Stimulated activated CD8-positive, alpha-beta memory T cell treated with anti-CD3 and anti-CD28 coated beads, Interleukin-7, amount 100 ng/mL, for 24 hours (primary cell): ENCODE measurements around the gene RTKN2.

Source experiments
- DNase-seq: peaks from one replicate; pipeline ENCODE4 v3.0.0-alpha.2; 2020; ENCODE audit warnings: low read depth

RTKN2 gene

GRCh38 chr10:62224606-62225005, 44.0 kb downstream of the RTKN2 start:
- DNase-seq = no peak

- DNase-seq = no peak
These were observed 51.0 kb downstream of the RTKN2 start for GRCh38 chr10:62217683-62218082.

DNA sequence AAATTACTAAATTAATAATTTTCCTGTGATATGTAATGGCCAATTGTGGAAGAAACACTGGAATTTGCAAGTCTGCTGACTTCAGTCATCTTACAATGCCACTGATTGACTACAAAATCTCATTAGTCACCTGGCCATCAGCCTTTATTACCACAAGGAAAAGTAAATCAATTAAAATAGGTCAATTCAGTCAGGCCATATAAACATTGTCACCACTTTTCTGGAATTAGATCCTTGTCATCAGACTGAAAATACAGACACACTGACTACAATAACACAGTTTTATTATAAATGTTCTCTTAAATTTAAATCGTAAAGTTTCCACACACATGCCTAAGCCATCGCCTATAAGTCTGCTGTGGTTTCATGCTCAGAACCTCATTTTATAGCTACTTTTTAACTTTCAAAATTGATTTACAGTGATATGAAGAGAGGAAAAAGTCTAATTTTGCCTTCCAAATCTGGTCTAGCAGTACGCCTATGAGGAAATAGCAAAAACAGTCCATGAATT, 54.2 kb downstream of the RTKN2 start:
- DNase-seq = no peak

GRCh38 chr10:62205750-62206399, 62.8 kb downstream of the RTKN2 start:
- no peak for DNase-seq

- DNase-seq = no peak
These were observed 69.1 kb downstream of the RTKN2 start for GRCh38 chr10:62199584-62199983.

DNA sequence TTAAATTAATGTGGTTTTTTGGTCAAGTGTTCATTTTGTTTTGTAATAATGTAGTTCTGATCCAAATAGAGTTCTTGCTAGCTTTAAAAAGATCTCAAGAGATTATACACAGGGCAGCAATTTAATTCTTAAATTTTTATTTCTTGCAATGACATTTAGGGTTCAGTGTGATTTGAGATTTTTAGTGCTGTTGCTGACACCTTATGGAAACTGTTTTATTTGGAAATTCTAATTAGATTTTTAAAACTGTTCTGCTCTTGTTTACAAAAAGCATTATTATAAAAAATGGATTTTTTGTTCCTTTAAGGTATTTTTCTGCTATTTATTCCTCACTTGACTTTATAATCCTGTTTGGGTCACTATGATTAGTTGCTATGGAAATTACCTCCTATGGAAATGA, 72.1 kb downstream of the RTKN2 start:
- no peak for DNase-seq

DNA sequence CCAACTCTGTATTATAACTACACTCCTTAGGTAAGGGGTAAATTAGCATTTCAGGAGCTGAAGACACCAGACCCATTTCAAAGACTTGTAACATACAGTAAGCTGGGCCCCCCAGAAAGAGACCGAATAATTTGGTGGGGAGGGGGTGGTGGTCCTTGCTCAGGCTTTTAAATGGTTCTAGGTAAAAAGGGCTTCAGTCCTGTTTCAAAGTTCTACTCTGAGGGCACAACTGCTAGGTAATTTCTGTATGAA, 73.0 kb downstream of the RTKN2 start:
- no peak for DNase-seq

GRCh38 chr10:62194924-62195674, 73.5 kb downstream of the RTKN2 start:
- DNase-seq = no peak

GRCh38 chr10:62193479-62193878, 75.2 kb downstream of the RTKN2 start:
- DNase-seq = no peak

DNA sequence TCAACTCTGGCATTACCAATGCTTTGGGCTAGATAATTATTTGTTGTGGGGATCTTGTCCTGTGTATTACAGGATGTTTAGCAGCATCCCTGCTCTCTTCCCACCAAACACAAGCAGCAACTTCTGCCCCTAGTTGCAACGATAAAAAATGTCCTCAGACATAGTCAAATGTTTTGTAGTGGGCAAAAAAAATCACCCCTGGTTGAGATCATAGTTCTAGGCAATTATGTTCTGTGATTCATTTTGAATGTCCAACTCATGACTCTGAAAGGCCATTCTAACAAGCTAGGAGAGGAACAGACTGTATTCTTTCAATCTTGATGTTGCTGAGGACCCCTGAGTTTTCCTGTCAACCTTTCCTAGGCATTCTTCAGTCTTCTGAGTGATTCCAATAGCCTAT, 79.5 kb downstream of the RTKN2 start:
- no peak for DNase-seq

GRCh38 chr10:62188021-62188616, 80.5 kb downstream of the RTKN2 start:
- DNase-seq = no peak

GRCh38 chr10:62186999-62187675, 81.5 kb downstream of the RTKN2 start:
- no peak for DNase-seq

DNA sequence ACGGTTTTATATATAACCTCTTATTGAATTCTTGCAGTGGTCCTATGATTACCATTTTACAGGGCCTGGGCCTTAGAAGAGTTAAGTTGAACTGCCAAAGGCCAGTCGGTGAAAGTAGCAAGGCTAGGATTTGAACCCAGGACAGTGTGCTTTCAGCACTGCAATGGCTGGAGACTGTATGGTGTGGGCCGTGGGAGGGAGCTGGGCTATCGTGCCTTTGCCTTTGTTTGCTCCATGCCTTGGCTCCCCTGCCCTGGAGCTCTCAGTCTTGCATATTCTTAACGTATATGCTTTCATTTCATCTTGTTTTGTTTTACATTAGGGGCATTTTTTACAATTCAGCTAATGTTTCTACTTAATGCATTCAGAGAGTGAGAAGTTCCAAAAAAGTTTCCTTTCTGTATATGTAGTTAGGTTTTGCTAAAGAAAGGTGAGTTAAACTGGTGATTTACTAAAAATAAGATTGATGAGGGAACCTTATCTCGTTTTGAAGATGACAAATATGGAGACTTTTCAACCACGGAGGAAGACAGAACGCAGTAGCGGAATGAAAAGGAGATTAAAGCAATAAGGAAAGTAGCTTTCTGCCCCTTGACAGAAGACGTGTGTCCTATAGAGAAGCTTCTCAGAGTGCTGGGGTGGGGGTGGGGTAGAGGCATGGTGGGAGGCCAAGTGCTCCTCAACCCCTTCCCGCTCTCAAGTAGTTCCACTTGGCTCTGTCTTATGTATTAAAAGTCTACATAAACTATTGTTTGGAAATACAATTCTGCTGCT, 82.5 kb downstream of the RTKN2 start:
- no peak for DNase-seq

DNA sequence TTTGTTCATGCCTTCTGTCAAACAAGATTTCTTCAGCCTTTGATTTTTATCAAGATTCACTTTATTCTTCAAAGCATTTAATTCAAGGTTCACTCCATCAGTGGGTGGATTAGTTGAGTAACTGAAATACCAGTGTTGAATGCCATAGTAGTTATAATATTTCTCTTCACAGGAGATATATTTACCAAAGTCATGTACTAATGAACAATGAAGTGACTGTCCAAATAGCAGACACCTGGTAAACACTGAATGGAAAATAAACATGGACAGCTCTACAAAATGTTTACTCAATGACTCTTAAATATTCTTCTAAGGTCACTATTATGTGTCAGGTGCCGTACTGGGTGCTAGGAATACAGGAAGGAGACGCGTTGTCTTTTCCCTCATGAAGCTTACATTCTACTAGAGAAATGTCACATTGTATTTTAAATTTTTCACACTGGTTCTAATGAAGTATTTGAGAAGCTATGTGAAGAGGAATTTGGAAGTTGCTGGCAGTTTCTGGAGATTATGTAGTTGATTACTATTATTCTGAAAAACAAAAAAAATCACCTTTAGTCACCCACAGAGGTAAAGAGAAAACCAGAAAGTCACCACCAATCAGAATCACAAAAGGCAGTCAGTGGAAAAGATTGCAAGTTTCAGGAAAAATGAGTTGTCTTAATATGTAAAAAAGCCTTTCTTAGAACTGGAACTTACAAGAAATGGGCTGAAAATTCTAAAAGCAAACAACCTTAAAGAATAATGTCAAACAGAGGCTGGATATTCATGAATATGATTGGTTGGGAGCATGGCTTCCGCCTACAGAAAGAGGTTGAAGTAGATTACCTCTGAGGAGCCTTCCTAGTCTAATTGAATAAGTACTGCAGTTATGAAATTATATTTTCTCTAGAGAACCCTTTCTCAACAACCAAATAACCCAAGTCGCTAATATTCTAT, 84.5 kb downstream of the RTKN2 start:
- no peak for DNase-seq

GRCh38 chr10:62183442-62183841, 85.2 kb downstream of the RTKN2 start:
- DNase-seq = no peak

- no peak for DNase-seq
These were observed 86.0 kb downstream of the RTKN2 start for GRCh38 chr10:62182595-62182994.

DNA sequence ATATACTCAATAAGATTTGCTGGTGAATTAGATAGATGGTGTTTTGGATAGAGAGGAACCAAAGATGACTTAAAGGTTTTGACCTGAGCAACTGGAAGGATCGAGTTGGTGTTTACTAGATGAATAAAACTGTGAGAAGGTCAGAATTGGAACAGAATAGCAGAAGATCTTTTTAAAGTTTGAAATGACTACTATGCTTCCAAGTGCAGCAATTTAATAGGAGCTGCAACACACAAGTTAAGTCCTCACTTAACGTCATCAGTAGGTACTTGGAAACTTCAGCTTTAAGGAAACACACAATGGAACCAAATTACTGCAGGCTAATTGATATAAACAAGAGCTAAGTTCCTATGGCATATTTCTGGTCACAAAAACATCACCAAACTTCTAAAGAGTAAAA, 86.5 kb downstream of the RTKN2 start:
- no peak for DNase-seq

GRCh38 chr10:62180677-62181076, 88.0 kb downstream of the RTKN2 start:
- DNase-seq = no peak

DNA sequence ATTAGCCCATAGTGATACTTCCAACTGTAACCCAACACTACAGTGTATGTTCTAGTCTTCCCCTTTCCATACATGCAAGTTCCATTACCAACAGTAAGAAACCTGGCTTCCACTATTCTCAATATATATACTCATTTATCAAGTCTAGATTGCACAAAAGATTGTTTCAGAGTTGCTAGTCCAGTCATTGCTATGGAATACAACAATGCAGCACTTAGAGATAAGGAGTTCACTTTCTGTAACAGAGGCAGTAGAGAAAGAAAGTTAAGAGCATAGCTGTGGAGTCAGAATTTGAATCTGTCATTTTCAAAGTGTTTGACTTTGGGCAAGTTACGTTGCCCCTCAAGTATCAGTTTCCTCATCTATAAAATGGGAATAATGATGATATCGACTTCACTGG, 90.1 kb downstream of the RTKN2 start:
- DNase-seq = no peak

DNA sequence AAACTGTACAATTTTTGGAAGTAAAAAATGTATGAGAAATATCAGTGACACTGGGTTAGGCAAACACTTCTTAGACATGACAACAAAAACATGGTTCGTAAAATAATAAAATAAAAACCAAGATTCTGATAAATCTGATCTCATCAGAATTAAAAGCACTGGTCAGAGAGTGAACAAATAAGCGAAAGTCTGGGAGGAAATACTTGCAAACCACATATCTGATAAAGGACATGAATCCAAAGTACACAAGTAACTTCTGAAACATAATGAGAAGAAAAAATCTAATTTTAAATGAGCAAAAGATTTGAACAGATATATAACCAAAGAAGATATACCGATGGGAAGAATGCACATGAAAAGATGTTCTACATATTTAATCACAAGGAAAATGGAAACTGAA, 91.5 kb downstream of the RTKN2 start:
- no peak for DNase-seq

DNA sequence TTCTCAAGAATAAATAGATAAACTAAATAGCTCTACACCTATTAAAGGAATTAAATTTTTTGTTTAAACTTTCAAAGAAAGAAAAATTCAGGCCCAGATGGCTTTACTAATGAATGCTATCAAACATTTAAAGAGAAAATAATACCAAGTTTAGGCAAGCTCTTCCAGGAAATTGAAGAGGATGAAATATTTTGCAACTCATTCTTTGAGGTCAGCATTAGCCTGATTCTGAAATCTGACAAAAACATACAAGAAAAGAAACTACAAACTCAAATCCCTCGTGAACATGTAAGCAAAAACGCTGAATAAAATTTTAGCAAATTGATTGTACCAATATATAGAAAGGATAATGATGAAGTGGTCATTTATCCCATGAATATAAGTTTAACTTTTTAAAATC, 93.4 kb downstream of the RTKN2 start:
- no peak for DNase-seq
